Choroid plexus epithelial cell (primary cell): ENCODE data around the gene RHOBTB1.

Source experiments
- DNase-seq: peaks from one replicate; pipeline ENCODE4 v3.0.0-alpha.2; 2010; ENCODE audit warnings: low read depth
- H3K4me3 ChIP-seq: 2 replicates; pipeline ENCODE4 v1.5.1; 2011; ENCODE audit warnings: low read depth, mild to moderate bottlenecking, control low read depth, low read length, moderate library complexity
- TF ChIP-seq, protein P1 (sequence below): conservative IDR thresholded peaks from 2 replicates; pipeline ENCODE4 v1.5.1; 2011; ENCODE audit warnings: low read depth, mild to moderate bottlenecking, control low read depth, inconsistent platforms, low read length, moderate library complexity

Gene RHOBTB1

GRCh38 chr10:60952067-60952845 lies 8.3 kb upstream of the RHOBTB1 start:
- TF ChIP-seq, protein P1, sequence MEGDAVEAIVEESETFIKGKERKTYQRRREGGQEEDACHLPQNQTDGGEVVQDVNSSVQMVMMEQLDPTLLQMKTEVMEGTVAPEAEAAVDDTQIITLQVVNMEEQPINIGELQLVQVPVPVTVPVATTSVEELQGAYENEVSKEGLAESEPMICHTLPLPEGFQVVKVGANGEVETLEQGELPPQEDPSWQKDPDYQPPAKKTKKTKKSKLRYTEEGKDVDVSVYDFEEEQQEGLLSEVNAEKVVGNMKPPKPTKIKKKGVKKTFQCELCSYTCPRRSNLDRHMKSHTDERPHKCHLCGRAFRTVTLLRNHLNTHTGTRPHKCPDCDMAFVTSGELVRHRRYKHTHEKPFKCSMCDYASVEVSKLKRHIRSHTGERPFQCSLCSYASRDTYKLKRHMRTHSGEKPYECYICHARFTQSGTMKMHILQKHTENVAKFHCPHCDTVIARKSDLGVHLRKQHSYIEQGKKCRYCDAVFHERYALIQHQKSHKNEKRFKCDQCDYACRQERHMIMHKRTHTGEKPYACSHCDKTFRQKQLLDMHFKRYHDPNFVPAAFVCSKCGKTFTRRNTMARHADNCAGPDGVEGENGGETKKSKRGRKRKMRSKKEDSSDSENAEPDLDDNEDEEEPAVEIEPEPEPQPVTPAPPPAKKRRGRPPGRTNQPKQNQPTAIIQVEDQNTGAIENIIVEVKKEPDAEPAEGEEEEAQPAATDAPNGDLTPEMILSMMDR, result no peak
- DNase-seq, result no peak
- H3K4me3 ChIP-seq, result no peak overlapping the region

DNA sequence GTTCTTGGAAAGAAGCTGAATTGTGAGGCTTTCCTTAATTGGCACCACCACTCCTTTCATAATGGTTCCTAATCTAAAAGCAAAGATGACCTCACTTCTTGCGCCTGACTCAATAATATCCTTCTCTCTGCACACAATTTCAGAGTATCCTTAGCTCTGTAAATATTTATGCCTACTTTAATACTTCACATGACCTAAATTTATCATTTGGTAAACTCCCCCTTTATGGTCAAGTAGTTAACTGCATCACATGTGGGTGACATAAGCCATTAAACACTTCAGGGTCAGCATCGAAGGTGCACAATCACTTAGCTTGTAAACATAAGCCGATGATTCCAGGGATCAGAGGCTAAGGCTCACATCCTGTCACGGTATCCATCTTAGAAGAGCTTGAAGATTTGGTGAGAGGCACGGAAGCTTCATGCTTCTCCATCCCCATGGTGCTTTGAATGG lies 7.3 kb upstream of the RHOBTB1 start:
- H3K4me3 ChIP-seq, result no peak overlapping the region
- TF ChIP-seq, protein P1, result no peak
- DNase-seq, result no peak

DNA sequence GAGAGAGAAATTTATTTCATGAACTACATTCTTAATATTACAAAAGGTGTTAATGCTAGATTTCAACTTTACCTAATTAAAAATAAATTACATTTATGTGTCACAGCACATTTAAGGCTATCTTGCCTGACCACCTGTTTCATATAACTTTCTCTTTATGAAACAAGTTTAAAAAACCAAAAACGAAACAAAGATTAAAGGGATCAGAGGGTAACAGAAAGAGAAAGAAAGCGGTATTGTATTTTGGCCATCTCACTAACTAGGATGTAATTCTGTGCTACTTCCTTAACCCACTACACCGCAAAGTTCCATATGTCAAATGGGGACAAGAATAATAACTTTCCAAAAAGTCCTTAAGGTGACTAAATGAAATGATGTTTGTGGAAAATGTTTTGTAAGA lies 6.3 kb upstream of the RHOBTB1 start:
- DNase-seq, result no peak
- TF ChIP-seq, protein P1, result no peak
- H3K4me3 ChIP-seq, result no peak overlapping the region

- no peak overlapping the region for H3K4me3 ChIP-seq
- TF ChIP-seq, protein P1, result no peak
- no peak for DNase-seq
Observed at GRCh38 chr10:60948851-60949250, 4.9 kb upstream of the RHOBTB1 start.

GRCh38 chr10:60944910-60945297 lies 919 bp upstream of the RHOBTB1 start:
- H3K4me3 ChIP-seq, result peak overlapping the region; percentile 78
- no peak for DNase-seq
- TF ChIP-seq, protein P1, result no peak

GRCh38 chr10:60943316-60944057 lies 498 bp downstream of the RHOBTB1 start:
- DNase-seq, result peak; percentile 62
- peak overlapping the region; percentile 78 for H3K4me3 ChIP-seq
- TF ChIP-seq, protein P1, result no peak
